Measurements from ENCODE around the gene FHIT.

The FHIT gene

DNA sequence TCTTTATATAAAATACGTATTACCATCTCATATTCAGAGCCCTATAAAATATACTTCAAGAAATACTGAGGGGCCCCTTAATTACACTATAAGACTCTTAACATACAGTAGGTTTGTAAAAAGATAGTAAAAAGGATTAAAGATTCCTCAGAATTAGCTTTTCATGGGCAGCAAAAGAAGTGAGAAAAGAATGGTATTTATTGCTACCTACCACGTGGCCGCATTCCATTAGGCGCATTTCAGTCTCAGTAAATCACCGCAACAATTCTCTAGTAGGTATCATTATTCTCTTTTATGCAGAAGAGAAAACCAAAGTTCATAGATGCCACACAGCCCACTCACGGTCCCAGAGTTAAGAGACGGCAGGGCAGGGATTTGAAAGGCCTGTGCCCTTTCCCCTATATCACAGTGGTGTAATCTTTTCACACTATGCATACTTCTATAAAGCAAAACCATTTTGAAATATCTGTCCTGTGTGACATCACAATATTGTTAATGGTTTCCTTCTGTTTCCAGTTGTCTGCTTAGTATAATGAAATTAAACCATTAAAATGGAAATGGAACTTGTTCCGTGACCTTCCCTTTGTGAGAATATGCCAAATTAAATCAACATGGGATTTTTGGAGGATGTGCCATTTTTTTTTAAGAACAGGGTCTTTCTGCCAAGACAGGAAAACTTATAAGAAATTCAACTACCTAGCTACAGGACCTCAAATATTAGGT, 1072.2 kb downstream of the FHIT start:
- Histone ChIP-seq H3K36me3 (ENCODE audit: control insufficient read depth, insufficient read depth, low read length) (no peaks in the 10 kb centered on the region), H3K9me3 (ENCODE audit: control insufficient read depth, insufficient read depth, low read length) (no peaks in the 10 kb centered on the region), H3K4me3 (ENCODE audit: low read depth, low read length) (no peak overlapping the region), H3K4me1 (ENCODE audit: control insufficient read depth, insufficient read depth, low read length) (no peaks in the 10 kb centered on the region), H3K27me3 (ENCODE audit: control insufficient read depth, insufficient read depth, low read length) (no peaks in the 10 kb centered on the region), H3K9ac (ENCODE audit: low read depth, low read length) (no peak overlapping the region)

DNA sequence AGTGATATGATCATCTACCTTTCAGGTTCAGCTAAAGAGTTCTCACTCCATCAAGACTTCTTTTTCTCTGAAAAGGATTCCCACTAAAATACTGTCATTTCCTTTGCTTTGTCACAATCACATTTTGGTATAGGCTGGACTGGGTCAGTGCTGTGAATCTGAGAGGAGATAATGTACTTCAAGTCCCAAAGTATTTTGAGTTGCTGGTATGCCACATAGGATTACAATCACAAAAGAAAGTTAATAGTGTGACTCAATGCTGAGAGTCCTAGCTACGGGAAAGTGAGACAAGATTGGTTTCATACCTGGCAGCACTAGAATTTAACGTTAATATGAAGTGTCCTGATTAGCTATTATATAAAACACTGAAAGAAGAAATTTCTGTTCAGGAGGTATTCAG, 1073.5 kb downstream of the FHIT start:
- no peaks in the 10 kb centered on the region for H3K9me3 ChIP-seq (ENCODE audit: control insufficient read depth, insufficient read depth, low read length)
- H3K4me3 ChIP-seq (ENCODE audit: low read depth, low read length): no peak overlapping the region
- no peak overlapping the region for H3K9ac ChIP-seq (ENCODE audit: low read depth, low read length)
- H3K27me3 ChIP-seq (ENCODE audit: control insufficient read depth, insufficient read depth, low read length): no peaks in the 10 kb centered on the region
- no peaks in the 10 kb centered on the region for H3K4me1 ChIP-seq (ENCODE audit: control insufficient read depth, insufficient read depth, low read length)
- H3K36me3 ChIP-seq (ENCODE audit: control insufficient read depth, insufficient read depth, low read length): no peaks in the 10 kb centered on the region

DNA sequence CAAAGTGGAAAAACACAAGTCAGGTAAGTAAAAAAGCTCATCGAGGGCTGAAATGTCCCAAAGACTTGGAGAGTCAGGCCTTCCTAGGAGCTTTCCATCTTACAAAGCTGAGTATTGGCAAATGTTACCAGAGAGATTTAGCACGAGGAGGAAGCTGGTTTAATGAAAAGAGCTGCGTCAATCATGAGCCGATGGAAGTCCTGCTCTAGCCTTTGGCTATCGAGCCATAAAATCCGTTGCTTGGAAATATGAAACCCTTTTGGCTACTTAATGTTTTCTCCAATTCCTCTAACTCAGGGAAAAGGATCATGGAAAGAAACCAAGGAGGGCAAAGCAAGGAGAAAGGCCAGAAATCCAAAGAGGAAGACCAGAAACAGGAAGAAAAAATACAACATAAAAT, 1074.6 kb downstream of the FHIT start:
- Histone ChIP-seq H3K4me1 (ENCODE audit: control insufficient read depth, insufficient read depth, low read length) (no peaks in the 10 kb centered on the region), H3K36me3 (ENCODE audit: control insufficient read depth, insufficient read depth, low read length) (no peaks in the 10 kb centered on the region), H3K9me3 (ENCODE audit: control insufficient read depth, insufficient read depth, low read length) (no peaks in the 10 kb centered on the region), H3K27me3 (ENCODE audit: control insufficient read depth, insufficient read depth, low read length) (no peaks in the 10 kb centered on the region), H3K4me3 (ENCODE audit: low read depth, low read length) (no peak overlapping the region), H3K9ac (ENCODE audit: low read depth, low read length) (no peak overlapping the region)

DNA sequence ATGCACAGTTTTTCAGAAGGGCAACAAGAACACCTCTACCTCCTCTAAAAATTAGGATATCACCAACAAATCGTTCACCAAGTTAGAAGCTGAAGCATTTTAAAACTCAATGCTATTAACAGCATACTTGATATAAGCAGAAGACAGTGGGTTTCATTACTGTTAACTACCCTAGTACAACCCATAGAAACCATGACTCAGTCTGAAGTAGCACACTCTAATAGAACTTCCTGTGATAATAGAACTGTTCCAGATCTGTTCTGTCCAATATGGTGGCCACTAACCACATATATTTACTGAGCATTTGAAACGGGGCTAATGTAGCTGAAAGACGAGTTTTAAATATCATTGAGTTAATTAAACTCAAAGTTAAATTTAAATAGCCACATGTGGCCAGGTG, 1075.6 kb downstream of the FHIT start:
- Histone ChIP-seq H3K9ac (ENCODE audit: low read depth, low read length) (no peak overlapping the region), H3K9me3 (ENCODE audit: control insufficient read depth, insufficient read depth, low read length) (no peaks in the 10 kb centered on the region), H3K36me3 (ENCODE audit: control insufficient read depth, insufficient read depth, low read length) (no peaks in the 10 kb centered on the region), H3K4me3 (ENCODE audit: low read depth, low read length) (no peak overlapping the region), H3K4me1 (ENCODE audit: control insufficient read depth, insufficient read depth, low read length) (no peaks in the 10 kb centered on the region), H3K27me3 (ENCODE audit: control insufficient read depth, insufficient read depth, low read length) (no peaks in the 10 kb centered on the region)

DNA sequence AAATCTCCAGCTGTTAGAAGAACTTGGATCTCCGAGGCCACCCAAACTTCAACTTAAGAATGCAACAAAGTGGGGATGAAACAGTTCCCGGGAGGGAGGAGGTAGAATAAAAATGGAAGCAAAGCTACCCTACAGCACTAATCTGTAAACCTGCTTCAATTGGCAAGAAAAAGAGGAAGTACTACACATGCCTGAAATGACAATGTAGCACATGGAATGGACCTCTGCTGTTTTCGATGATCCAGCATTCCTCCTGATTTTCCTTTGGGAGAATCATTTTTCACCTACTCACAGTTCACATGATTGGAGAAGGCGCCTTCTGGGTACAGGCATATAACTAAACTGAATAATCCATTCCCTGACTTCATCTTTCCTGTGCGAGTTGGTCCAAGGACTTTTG, 1081.5 kb downstream of the FHIT start:
- Histone ChIP-seq H3K4me3 (ENCODE audit: low read depth, low read length) (no peak overlapping the region), H3K27me3 (ENCODE audit: control insufficient read depth, insufficient read depth, low read length) (no peaks in the 10 kb centered on the region), H3K36me3 (ENCODE audit: control insufficient read depth, insufficient read depth, low read length) (no peaks in the 10 kb centered on the region), H3K4me1 (ENCODE audit: control insufficient read depth, insufficient read depth, low read length) (no peaks in the 10 kb centered on the region), H3K9me3 (ENCODE audit: control insufficient read depth, insufficient read depth, low read length) (no peaks in the 10 kb centered on the region), H3K9ac (ENCODE audit: low read depth, low read length) (no peak overlapping the region)

DNA sequence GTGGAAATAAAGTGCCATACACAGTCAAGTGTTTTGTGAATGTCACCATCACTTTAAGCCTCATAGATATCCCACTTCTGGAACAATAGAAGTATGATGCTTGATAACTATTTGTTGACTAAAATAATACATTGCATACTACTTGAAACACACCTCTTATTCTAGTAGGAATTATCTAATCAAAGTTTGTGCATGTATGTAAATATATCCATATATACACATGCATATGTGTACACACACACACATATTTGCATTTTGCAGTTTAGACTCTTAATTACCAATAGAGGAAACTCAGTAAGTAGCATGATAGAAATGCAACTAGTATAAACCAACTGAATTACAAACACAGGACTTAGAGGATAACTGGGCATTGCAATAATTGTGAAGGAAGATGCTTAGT, 1084.1 kb downstream of the FHIT start:
- no peaks in the 10 kb centered on the region for H3K4me1 ChIP-seq (ENCODE audit: control insufficient read depth, insufficient read depth, low read length)
- no peaks in the 10 kb centered on the region for H3K36me3 ChIP-seq (ENCODE audit: control insufficient read depth, insufficient read depth, low read length)
- no peak overlapping the region for H3K4me3 ChIP-seq (ENCODE audit: low read depth, low read length)
- H3K9me3 ChIP-seq (ENCODE audit: control insufficient read depth, insufficient read depth, low read length): no peaks in the 10 kb centered on the region
- H3K27me3 ChIP-seq (ENCODE audit: control insufficient read depth, insufficient read depth, low read length): no peaks in the 10 kb centered on the region
- no peak overlapping the region for H3K9ac ChIP-seq (ENCODE audit: low read depth, low read length)

DNA sequence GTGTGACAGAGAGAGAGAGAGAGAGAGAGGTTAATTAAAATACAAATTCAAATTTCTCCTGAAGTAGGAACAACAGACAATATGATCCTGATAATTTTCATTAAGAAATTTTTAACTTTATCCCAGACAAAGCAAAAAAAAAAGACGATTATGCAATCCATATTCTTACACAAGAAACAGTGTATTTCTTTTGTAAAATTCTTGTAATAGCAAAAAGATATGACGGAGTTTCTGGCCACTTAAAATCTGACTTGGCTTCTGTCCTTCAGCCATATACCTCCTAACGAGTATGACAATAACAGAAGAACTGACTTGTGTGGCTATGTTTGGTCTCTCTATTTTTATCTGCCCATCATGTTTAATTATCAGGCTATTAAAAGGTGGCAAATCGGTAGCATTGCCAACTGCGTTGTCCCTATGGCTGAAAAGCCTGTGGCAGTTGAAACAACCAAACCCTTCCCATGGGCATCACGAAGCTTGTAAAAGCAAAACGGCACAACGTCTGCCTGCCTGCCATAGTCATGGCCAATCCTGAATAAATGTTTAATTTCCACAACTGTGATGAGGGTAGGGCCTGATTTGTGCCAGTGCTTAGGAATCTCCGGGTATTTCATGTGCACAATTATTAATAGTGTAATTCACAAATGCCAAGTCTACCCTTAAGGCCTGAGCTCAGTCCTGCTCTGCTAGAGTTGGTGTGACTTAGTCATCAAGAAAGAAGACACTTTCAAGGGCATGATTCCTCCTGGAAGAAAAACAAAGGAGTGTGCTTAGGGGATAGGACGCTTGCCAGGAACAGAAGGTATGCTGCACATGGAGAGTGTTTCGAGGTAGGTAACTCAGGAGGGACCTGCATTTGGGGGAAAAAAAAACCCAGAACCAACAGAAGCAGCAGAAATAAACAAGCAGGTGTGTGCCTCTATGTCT, 1090.2 kb downstream of the FHIT start:
- Histone ChIP-seq H3K9me3 (ENCODE audit: control insufficient read depth, insufficient read depth, low read length) (no peaks in the 10 kb centered on the region), H3K4me1 (ENCODE audit: control insufficient read depth, insufficient read depth, low read length) (no peaks in the 10 kb centered on the region), H3K36me3 (ENCODE audit: control insufficient read depth, insufficient read depth, low read length) (no peaks in the 10 kb centered on the region), H3K27me3 (ENCODE audit: control insufficient read depth, insufficient read depth, low read length) (no peaks in the 10 kb centered on the region), H3K4me3 (ENCODE audit: low read depth, low read length) (no peak overlapping the region), H3K9ac (ENCODE audit: low read depth, low read length) (no peak overlapping the region)

DNA sequence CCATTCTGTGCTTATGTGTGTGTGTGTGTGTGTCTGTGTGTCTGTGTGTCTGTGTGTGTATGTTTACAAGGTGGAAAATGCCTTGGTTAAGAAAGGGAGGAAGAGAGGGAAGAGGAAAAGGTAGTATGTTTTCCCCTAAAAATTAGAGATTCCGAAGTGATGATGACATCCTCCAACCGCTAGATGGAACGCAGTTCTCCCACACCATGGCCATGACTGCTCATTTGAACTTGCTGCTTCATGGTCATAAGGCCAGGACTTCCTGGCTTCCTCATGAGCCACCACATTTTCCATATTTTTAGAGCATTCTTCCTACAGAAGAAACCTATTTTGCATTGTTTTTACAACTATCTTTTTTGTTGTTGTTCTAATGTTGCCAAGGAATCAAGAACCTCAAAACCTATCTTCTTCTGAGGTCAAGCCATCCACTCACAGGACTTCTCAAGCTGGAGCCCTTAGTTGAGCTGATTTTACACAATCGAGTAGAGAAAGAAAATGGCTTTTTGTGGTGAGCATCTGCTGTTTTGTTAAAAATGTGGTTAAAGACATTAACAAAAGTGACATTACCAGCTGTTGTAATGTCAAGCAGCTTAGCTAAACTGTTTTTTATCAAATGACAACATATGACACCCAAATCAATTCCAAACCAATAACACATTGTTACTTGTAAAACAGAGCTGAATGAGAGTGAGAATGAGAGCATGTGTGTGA, 1091.0 kb downstream of the FHIT start:
- Histone ChIP-seq H3K9me3 (ENCODE audit: control insufficient read depth, insufficient read depth, low read length) (no peaks in the 10 kb centered on the region), H3K9ac (ENCODE audit: low read depth, low read length) (no peak overlapping the region), H3K4me1 (ENCODE audit: control insufficient read depth, insufficient read depth, low read length) (no peaks in the 10 kb centered on the region), H3K4me3 (ENCODE audit: low read depth, low read length) (no peak overlapping the region), H3K36me3 (ENCODE audit: control insufficient read depth, insufficient read depth, low read length) (no peaks in the 10 kb centered on the region), H3K27me3 (ENCODE audit: control insufficient read depth, insufficient read depth, low read length) (no peaks in the 10 kb centered on the region)

DNA sequence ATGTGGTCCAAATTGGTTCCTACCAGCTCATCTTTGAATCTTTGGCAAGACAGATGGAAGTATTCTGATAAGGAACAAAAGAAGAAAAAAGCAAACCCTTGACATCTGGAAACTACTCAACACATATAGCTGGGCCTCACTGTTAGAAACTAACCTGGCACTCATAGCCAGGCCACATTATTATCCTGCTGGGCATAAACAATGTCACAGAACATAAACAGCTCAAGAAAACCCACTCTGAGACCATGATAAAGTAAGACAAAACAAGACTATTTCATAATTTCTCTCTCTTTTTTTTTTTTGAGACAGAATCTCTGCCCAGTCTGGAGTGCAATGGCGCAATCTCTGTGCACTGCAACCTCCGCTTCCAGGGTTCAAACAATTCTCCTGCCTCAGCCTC, 1093.2 kb downstream of the FHIT start:
- Histone ChIP-seq H3K4me1 (ENCODE audit: control insufficient read depth, insufficient read depth, low read length) (no peaks in the 10 kb centered on the region), H3K27me3 (ENCODE audit: control insufficient read depth, insufficient read depth, low read length) (no peaks in the 10 kb centered on the region), H3K4me3 (ENCODE audit: low read depth, low read length) (no peak overlapping the region), H3K9ac (ENCODE audit: low read depth, low read length) (no peak overlapping the region), H3K36me3 (ENCODE audit: control insufficient read depth, insufficient read depth, low read length) (no peaks in the 10 kb centered on the region), H3K9me3 (ENCODE audit: control insufficient read depth, insufficient read depth, low read length) (no peaks in the 10 kb centered on the region)

DNA sequence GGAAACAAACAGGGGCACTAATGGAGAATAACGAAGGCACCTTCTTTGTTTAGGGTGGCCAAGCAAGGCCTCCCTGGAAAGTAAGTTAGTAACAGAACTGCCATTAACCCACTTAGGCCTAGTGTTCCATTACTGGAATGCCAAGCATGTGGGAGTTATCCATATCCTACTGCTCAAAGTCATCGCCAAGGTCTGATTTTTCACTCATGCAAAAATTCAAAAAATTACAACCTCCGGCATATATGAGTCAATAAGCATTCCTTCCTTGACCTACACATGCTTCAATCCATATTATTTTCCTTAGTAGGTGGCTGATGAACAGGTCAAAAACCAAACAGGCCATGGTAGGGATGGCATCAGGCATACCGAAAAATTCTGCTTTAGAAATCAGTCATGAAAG, 1097.2 kb downstream of the FHIT start:
- no peaks in the 10 kb centered on the region for H3K36me3 ChIP-seq (ENCODE audit: control insufficient read depth, insufficient read depth, low read length)
- H3K4me1 ChIP-seq (ENCODE audit: control insufficient read depth, insufficient read depth, low read length): no peaks in the 10 kb centered on the region
- no peaks in the 10 kb centered on the region for H3K27me3 ChIP-seq (ENCODE audit: control insufficient read depth, insufficient read depth, low read length)
- H3K9ac ChIP-seq (ENCODE audit: low read depth, low read length): no peak overlapping the region
- no peaks in the 10 kb centered on the region for H3K9me3 ChIP-seq (ENCODE audit: control insufficient read depth, insufficient read depth, low read length)
- no peak overlapping the region for H3K4me3 ChIP-seq (ENCODE audit: low read depth, low read length)

DNA sequence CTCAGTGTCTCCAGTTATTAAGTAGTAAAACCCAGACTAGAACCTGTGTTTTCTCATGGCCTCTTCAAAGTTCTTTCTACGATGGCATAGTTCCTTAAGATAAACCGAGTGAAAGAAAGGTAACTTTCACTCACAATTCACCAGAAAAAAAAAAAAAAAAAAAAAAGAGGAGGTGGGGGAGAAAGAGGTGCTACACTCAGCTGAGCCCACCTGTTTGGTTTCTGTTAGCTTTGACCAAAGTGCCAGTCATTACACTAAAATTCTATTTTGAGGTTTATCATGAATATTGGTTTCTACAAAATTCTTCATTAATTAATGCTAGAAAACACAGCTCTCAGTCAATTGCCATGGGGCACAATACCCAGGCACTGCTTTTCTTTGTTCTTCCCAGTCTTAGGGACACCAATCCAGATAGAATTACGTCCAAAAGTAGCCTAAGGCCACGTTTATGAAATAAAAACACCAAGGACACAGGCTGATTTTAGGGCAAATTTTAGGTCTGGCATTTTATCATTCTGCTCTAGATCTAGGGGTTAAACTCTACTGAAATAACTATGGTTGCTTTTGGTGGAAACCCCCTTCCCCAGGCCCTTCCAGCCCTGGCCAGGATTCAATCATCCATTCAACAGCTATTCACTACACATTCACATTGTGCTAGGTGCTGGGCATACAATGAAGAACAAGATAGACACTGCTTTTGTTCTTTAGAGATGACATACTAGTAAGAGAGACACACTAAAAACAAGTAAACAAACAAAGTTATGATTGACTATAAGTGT, 1097.8 kb downstream of the FHIT start:
- H3K36me3 ChIP-seq (ENCODE audit: control insufficient read depth, insufficient read depth, low read length): no peaks in the 10 kb centered on the region
- no peaks in the 10 kb centered on the region for H3K4me1 ChIP-seq (ENCODE audit: control insufficient read depth, insufficient read depth, low read length)
- H3K9me3 ChIP-seq (ENCODE audit: control insufficient read depth, insufficient read depth, low read length): no peaks in the 10 kb centered on the region
- no peaks in the 10 kb centered on the region for H3K27me3 ChIP-seq (ENCODE audit: control insufficient read depth, insufficient read depth, low read length)
- H3K4me3 ChIP-seq (ENCODE audit: low read depth, low read length): no peak overlapping the region
- no peak overlapping the region for H3K9ac ChIP-seq (ENCODE audit: low read depth, low read length)
